ENCODE data around the gene CFAP100.

GRCh38 chr3:126434264-126434590, 39.5 kb downstream of the CFAP100 start:
- TF ChIP-seq POLR2A (IDR thresholded peaks at IDR 0.05) (no peak), CTCF (IDR thresholded peaks at IDR 0.05) (no peak)
